SU-DHL-6 (cell line): ENCODE results near the gene PRDM5.

Source experiments
- EZH2phosphoT487 ChIP-seq: fragments of 200-600 bp; sonication (generic), shearing (Covaris generic); conservative IDR thresholded peaks from 2 replicates; pipeline ENCODE4 v1.6.1; 2018; ENCODE audit warnings: mild to moderate bottlenecking, antibody characterized with exemption, low read length, moderate library complexity, mixed read lengths
- TF ChIP-seq, protein P1 (sequence below): fragments of 200-600 bp; sonication (generic); IDR thresholded peaks from one replicate; pipeline ENCODE4 v1.5.1; 2017; ENCODE audit warnings: antibody characterized with exemption, mild to moderate bottlenecking, low read length, moderate library complexity; ENCODE audit not compliant: insufficient read depth, poor library complexity, severe bottlenecking

DNA sequence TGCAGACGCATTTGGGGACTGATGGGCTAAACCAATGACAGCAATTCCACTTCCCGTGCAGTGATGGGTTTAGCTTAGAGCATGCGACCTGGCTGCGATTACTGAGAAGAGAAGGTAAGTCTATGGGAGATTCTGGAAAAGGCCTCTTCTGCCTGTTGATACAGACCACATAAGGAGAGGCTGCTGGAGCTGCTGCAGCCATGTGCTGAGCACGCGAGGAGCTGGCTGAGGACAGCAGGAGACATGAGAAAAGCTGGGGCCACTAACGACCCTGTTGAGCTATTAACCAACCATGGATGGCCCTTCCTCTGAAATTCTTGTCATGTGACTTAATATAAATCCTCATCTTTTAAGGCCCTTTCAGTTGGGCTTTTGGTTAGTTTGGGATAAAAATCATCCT is 199.9 kb downstream of the PRDM5 start:
- TF ChIP-seq, protein P1, sequence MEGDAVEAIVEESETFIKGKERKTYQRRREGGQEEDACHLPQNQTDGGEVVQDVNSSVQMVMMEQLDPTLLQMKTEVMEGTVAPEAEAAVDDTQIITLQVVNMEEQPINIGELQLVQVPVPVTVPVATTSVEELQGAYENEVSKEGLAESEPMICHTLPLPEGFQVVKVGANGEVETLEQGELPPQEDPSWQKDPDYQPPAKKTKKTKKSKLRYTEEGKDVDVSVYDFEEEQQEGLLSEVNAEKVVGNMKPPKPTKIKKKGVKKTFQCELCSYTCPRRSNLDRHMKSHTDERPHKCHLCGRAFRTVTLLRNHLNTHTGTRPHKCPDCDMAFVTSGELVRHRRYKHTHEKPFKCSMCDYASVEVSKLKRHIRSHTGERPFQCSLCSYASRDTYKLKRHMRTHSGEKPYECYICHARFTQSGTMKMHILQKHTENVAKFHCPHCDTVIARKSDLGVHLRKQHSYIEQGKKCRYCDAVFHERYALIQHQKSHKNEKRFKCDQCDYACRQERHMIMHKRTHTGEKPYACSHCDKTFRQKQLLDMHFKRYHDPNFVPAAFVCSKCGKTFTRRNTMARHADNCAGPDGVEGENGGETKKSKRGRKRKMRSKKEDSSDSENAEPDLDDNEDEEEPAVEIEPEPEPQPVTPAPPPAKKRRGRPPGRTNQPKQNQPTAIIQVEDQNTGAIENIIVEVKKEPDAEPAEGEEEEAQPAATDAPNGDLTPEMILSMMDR, result no peak
- no peak for TF ChIP-seq EZH2phosphoT487
